ENCODE measurements around the gene CTF1.

The CTF1 gene

GRCh38 chr16:30931068-30931650, 34.7 kb downstream of the CTF1 start:
- DNase-seq (ENCODE audit: low spot score) = no peak

- DNase-seq (ENCODE audit: low spot score) = peak; percentile 51
These were observed 38.6 kb downstream of the CTF1 start for GRCh38 chr16:30934827-30935557.

GRCh38 chr16:30937692-30938091, 41.3 kb downstream of the CTF1 start:
- DNase-seq (ENCODE audit: low spot score) = no peak

GRCh38 chr16:30939571-30939970, 43.2 kb downstream of the CTF1 start:
- peak; percentile 31 for DNase-seq (ENCODE audit: low spot score)

- peak; percentile 82 for DNase-seq (ENCODE audit: low spot score)
These were observed 45.4 kb downstream of the CTF1 start for GRCh38 chr16:30941600-30942425.

- peak; percentile 24 for DNase-seq (ENCODE audit: low spot score)
These were observed 46.0 kb downstream of the CTF1 start for GRCh38 chr16:30942426-30942806.

- no peak for DNase-seq (ENCODE audit: low spot score)
These were observed 47.9 kb downstream of the CTF1 start for GRCh38 chr16:30944352-30944751.

GRCh38 chr16:30946671-30947540, 50.5 kb downstream of the CTF1 start:
- DNase-seq (ENCODE audit: low spot score) = no peak

GRCh38 chr16:30947541-30947858, 51.1 kb downstream of the CTF1 start:
- no peak for DNase-seq (ENCODE audit: low spot score)

GRCh38 chr16:30947859-30948666, 51.6 kb downstream of the CTF1 start:
- peak; percentile 94 for DNase-seq (ENCODE audit: low spot score)

- DNase-seq (ENCODE audit: low spot score) = peak; percentile 73
These were observed 52.5 kb downstream of the CTF1 start, which contains the start of gene ORAI3 for GRCh38 chr16:30948667-30949649. Gene ORAI3 (plus strand): TSS chr16:30949068. CDS start chr16:30949290, 222 bp downstream.

GRCh38 chr16:30949650-30950515, 53.5 kb downstream of the CTF1 start:
- peak; percentile 98 for DNase-seq (ENCODE audit: low spot score)

- DNase-seq (ENCODE audit: low spot score) = no peak
These were observed 54.2 kb downstream of the CTF1 start for GRCh38 chr16:30950516-30951065.

GRCh38 chr16:30951193-30951592, 54.8 kb downstream of the CTF1 start:
- DNase-seq (ENCODE audit: low spot score) = no peak

- DNase-seq (ENCODE audit: low spot score) = no peak
These were observed 55.3 kb downstream of the CTF1 start for GRCh38 chr16:30951750-30952149.

GRCh38 chr16:30953111-30953510, 56.7 kb downstream of the CTF1 start:
- no peak for DNase-seq (ENCODE audit: low spot score)
